GM12891 (cell line): ENCODE measurements around the gene PSMB7.

Source experiments
- POLR2A ChIP-seq: IDR thresholded peaks from 2 replicates; pipeline ENCODE4 v1.6.1; 2011; ENCODE audit warnings: low read depth, low read length, control low read depth
- POLR2AphosphoS5 ChIP-seq: IDR thresholded peaks from 2 replicates; pipeline ENCODE4 v1.6.1; 2011; ENCODE audit warnings: low read depth, low read length, control low read depth
- POU2F2 ChIP-seq: IDR thresholded peaks from 2 replicates; pipeline ENCODE4 v1.6.1; 2011; ENCODE audit warnings: low read depth, mild to moderate bottlenecking, control low read depth, low read length, moderate library complexity
- SPI1 ChIP-seq: IDR thresholded peaks from 2 replicates; pipeline ENCODE4 v1.6.1; 2011; ENCODE audit warnings: low read depth, low read length, control low read depth
- TAF1 ChIP-seq: IDR thresholded peaks from 2 replicates; pipeline ENCODE4 v1.6.1; 2011; ENCODE audit warnings: low read depth, low read length, control low read depth

- TF ChIP-seq TAF1 (no peak), POLR2A (no peak), POLR2AphosphoS5 (no peak), POU2F2 (no peak), SPI1 (no peak)
Observed at GRCh38 chr9:124309667-124310084, 105.6 kb downstream of the PSMB7 start.
